HTERT RPE-1 (cell line): ENCODE measurements around the gene CPEB1.

ENCODE experiments used
- in situ Hi-C: fragments of 300-500 bp; cut with MboI; formaldehyde crosslinking; loops from 4 replicates; pipeline ENCODE4 v1.14.3; 2020; ENCODE audit warnings: low sequenced_read_pairs

CPEB1 gene

DNA sequence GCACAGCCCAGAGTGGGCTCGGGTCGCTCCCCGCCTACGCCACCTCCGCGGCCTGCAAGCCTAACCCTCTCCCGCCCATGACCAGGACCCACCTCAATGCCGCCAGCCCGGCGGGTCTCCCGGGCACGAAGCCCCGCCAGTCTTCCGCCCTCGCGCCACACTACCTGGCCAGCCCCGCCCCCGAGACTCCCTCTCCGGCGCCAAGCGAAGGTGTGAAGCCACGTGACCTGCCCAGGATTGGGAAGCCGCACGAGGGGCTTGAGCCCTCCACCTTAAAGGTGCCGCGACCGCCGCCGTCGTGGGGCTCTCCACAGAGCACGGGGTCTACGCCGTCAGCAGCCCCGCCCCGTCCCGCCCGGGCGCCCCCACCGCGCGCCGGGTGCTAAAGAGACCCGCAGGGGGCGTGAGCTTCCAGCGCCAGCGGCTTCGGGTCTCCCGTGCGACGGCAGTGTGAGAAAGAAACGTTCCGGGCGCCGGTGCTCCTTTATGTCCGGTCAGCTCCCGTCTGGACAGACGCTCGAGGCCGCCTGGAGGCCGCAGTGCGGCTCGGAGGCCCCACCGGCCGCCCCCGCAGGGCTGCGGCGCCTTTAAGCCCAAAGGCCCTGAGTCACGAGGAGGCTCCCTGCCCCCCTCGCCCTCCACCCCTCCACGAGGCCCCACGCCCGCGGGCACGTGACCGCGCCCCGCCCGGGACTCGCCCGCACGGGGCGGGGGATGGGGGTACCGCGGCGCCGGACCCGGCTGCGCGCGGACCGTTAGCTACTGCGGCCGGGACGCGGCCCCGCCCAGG, at the start of gene CPEB1:
CPEB1 (minus strand) TSS at position 319 of the 790 bp plus-strand sequence. CDS start 18,904 bp downstream, outside the sequence.
- in situ Hi-C loops: no loop called here

DNA sequence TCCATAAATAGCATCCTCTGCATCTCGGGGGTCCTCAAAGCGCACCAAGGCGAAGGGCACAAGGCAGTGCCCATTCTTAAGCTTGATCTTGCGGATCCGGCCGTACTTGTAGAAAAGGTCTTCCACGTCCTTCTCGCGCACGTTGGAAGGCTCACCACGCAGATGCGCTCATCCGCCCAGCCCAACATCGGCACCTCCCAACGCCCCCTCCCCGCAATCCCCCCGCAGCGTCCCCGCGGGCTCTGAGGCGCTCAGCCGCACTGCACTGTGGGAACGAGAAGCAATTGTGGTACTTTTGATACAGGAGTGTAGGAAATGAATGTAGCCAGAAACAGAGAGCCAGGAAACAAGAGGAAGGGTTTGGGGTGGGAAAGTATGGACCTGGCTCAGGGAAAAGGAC, 45.0 kb upstream of the CPEB1 start:
- in situ Hi-C loops: no loop called here

DNA sequence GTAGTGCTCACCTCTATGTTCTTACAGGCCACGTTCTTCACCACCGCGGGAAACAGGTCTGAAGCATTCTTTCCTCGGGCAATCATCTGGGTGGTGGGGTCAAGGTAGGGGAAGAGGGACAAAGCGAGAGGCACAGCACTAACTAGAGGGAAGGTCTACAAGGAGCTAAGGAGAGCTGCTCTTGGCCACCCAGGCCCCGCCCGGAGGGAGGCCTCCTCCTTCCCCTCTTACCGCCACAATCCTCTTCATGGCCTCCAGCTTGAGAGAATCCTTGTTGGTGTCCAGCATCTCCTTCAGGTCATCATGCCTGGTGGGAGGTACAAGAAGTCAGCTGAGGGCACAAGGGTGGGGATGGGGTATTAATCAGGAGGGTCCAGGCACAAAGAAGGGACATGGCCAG, 42.0 kb upstream of the CPEB1 start:
- in situ Hi-C loops: no loop called here

DNA sequence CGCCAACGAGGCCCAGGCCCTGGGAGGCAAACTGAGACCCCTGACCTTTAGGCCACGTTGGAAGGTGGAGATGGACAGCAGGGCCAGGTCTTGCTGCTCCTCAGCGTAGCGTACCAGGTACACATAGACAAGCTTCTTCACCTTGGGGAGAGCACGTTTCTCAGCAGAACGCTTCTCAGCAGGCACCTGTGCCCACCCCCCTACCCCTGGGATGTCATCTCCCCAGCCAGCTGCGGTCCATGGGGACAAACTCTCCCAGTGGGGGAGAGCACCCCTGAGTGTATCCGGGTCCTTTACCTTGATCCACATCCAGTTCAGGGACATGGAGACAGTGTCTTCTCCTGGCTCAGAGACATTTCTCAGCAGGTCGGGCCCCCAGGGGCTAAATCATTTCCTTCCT, 41.5 kb upstream of the CPEB1 start:
- in situ Hi-C loops: no loop called here

DNA sequence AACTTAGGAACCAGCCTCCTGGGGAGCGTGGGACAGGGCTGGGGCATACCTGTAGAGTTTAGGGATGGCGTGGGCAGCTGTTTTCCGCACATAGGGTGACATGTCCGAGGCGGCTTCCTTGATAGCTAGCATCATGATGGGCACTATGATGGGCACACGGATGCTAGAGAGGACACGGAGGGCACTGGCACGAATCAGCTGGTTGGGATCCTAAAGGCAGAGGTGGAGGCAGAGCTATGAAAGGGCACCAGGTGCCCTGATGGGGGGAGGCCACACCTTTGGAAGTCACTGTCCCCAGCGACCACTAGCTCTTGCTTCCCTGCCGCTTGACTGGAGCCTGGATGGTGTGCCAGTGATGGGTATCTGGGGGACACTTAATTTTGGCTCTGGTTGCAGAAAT, 34.2 kb upstream of the CPEB1 start:
- in situ Hi-C loops: no loop called here

DNA sequence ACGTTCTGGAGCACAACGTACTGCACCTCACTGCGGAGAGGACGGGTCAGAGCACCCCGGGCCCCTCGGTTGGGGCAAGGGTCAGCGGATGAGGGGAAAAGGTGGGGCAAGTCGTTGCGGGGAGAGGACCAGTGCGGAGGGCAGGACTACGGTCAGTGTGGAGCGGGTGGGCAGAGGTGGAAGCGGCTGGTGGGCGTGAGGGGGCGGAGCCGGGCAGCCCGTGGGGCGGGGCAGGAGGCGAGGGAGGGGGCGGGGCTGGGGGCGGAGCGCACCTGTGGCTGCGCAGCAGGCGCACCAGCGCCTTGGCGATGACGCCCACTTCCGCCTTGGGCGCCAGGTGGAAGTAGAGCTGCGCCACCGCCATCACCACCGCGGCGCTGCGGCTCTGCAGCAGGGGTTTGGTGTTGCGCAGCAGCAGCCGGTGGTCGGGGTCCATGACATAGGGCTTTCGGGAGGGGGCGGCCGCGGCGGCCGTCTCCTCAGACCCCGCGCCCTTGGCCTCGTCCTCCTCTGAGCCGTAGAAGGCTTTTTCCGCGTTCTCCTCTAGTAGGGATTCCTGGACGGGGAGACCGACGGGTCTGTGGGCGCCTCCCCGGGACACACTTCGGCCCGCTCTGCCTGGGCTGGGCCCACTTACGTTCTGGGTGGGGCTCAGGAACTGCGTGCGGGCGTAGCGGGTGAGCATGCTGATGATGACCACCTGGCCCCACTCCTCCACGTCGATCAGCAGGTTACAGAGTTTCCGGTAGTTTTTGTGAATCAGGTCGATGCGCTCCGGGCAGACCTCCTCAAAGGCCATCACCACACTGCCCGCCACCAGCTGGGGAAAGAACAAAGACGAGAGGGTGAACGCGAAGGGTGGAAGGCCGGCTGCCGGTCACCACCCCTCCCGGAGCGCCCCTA, 33.3 kb upstream of the CPEB1 start:
- in situ Hi-C loops: no loop called here

DNA sequence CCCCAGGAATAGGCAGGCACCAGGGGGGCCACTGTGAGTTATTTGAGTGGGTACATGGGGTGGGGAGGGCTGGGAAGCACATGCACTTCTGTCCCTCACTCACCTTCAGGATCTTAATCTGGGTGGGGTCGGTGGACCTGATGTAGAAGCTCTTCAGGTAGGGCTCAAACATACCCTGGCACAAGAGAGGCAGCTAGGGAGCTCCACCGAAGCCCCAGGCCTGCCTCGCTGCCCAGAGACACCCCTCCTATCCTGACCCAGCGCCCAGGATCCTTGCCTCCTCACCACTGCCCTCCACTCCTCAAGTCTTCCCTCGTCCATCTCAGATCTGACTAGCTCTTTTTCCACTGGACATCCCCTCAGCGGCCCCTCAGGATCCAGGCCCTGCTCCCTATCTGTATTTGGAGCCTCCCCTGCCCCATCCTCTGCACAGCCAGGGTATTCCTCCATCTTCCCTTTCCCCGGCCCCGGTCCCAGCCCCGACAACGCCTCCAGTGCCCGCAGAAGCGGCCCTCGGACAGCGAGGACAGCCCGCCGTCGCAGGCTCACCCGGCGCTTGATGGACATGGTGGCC, 32.5 kb upstream of the CPEB1 start:
- in situ Hi-C loops: no loop called here

DNA sequence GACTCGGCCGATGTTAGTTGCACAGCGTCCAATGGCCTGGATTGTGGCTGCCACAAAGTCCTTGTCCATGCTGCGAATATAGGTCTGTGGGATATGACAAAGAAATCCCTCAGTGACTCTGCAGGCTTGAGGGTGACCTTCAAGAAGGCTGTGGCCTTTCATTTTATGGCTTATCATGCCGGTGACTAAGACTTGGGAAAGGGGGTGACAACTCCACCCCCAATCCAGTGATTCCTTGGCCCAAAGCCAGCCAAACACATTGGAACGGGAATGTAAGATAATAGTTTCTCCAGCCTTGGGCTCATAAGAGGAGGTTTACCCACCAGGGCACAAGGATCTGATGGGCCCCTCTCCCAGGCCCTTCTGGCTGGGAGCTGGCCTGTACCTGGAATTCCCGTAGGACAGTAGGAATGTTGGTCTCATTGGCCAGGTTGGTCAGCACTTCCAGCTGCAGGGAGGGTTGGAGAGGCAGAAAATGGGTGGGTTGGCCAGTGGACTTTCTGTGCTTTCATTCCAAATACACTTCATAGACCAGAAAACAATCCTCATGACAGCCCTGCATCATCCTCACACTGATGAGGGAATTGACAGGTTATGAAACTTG, 30.7 kb upstream of the CPEB1 start:
- in situ Hi-C loops: no loop called here

DNA sequence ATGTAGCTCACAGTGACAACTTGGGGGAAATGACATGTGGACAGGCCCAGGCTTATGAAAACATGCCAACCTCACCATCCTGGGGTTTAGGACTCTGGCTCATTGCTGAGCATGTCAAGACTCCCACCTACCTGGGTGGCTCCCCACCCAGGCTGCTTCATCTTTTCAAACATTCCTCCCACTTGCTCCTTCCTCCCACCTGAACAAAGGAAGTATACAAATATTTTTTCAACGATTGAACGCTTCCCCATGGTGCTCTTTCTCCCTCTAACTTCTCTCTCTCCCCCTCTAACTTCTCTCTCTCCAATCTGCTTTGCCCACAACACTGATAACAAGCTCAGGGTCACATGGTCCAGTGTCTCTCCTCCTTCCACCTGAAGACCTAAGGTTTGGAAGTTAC, 27.7 kb upstream of the CPEB1 start:
- in situ Hi-C loops: no loop called here

DNA sequence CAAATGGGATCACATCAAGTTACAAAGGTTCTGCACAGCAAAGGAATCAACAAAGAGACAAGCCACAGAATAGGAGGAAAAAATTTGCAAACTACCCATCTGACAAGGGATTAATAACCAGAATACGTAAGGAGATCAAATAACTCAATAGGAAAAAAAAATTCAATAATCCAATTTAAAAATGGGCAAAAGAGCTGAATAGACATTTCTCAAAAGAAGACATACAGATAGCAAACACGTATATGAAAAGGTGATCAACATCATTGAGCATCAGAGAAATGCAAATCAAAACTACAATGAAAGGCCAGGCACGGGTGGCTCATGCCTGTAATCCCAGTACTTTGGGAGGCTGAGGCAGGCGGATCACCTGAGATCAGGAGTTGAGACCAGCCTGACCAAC, 23.5 kb upstream of the CPEB1 start:
- in situ Hi-C loops: no loop called here

DNA sequence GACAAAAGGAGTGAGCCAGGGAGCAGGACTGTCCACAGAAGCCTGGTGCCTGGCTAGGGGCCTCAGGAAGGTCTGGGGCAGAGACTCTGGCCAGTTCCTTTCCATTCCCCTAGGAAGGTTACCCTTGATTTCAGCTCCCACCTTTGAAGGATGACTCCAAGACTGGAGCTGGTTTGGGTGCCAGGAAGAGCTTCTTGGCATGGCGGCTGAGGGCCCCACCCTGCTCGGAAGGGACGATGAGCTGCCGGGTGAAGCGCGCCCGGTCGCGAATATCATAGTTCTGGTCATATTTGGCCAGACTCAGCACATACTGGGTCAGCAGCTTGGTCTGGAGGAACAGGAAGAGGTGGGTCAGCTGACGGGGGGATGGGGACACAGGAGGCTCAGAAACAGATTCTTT, 19.4 kb upstream of the CPEB1 start:
- in situ Hi-C loops: no loop called here

DNA sequence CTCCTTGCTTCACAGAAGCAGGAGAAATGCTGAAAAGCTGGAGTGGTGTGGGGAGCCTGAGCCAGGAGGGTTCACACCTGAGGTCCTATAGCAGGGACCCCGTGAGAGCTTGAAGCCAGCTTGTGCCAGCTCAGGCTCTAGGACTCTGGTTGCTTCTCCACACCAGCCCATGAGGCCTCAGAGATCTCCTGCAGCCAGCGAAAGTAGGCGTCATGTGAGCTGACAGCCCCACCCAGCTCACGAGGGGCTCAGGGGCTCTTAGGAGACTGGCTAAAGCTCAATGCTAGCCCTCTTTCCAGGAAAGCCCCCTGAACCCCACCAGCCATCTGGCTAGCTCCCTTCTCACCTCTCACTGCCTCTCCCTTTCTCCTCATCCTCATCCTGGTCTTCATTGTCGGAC, 16.9 kb upstream of the CPEB1 start:
- in situ Hi-C loops: no loop called here

DNA sequence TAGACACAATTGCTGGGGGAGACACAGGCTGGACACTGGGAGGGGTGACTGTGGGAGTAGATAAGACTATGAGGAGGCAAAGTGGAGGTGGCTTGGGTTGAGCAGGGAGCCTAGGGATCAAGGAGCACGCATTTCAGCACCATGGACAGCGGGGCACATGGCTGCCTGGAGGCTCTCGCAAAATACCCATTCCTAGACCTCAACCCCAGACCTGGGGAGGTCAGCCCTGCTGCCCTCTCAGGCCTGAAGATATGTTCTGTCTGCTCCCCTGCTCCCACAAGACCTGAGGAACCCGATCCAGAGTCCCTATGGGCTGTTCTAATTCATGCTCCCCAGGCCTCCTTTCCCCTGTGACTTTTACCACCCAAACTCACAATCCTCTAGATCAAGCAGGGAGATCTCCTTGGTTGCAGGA, 16.0 kb upstream of the CPEB1 start:
- in situ Hi-C loops: no loop called here

DNA sequence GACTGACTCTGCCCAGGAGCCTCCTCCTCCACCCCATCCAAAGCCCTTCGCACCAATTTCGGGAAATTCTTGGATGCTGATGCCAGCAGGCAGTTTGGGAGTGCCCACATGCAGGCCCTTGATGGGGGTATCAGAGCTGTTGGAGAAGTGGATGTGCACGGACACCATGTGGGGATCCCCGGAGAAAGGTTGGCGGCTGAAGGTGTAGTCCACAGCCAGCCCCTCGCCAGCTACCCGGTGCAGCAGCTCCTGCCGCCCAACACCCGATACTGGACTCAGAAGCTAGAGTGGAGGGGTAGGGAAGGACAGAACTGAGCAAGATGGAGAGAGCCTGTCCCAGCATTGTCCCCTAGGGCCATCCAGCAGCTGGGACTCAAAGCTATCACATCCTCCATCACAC, 15.5 kb upstream of the CPEB1 start:
- in situ Hi-C loops: no loop called here

DNA sequence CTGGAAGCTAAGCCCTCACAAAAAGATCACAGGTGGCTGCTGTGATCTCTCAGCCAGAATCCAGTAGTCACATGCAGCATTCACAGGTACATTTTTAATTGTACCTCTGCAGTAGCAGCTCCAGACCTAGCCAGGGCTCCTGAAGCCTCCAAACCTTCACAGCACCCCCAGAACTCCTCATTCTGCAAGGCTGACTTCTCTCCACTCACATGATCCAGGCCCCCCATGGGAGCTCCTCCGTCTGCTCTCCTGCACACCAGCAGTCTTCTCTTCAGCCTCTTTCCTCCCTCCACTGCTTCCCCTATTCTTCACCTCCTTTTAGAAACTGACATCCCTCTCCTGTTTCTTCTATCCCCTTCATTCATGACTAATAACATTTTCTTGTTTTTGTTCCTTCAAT, 13.2 kb upstream of the CPEB1 start:
- in situ Hi-C loops: no loop called here

DNA sequence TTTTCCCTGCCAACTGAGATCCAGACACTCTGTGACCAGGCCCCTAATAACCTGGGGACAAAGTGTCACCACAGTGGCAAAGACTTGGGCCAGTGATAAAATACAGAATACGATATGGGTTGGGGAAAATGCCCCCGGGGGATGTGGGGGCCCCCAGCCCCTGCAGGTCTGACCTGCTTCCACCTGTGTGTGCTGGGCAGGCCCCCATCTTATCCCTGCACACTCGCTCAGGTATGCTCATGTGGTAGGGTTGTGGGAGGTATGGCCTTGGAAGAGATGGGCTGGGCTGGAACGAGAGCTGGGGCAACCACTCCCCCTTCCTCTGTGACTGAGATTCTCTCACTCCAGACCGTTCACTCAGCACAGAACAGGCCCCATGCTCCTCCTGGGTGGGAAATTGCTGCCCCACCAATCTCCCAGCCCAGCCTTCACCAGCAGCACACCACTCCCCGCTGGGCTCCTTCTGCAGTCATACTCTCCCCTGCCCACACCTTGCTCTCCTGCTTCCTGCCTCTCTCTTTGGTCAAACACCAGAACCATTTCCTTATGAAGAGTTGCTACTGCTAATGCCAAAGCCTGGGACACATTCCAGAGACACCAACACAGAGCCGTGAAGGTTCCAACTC, 9.6 kb upstream of the CPEB1 start:
- in situ Hi-C loops: no loop called here

DNA sequence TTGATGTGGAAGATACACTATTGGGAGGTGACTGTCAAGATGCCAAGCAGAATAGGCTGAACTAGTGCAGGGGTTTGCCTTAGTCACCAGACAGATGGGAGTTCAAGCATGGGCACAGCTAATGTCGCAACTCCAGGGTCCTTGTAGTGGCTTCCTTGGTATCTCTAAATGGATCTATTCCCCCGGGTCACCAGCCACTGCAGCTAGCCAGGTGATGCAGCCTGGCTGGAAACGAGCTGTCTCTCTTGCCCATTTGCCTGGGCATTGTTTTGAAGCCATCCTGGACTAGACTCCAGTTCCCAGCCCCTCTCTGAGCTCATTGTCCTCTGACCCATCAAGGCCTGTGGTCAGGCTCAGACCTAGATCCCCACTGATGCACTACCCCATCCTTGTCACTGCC, 8.4 kb upstream of the CPEB1 start:
- in situ Hi-C loops: no loop called here

DNA sequence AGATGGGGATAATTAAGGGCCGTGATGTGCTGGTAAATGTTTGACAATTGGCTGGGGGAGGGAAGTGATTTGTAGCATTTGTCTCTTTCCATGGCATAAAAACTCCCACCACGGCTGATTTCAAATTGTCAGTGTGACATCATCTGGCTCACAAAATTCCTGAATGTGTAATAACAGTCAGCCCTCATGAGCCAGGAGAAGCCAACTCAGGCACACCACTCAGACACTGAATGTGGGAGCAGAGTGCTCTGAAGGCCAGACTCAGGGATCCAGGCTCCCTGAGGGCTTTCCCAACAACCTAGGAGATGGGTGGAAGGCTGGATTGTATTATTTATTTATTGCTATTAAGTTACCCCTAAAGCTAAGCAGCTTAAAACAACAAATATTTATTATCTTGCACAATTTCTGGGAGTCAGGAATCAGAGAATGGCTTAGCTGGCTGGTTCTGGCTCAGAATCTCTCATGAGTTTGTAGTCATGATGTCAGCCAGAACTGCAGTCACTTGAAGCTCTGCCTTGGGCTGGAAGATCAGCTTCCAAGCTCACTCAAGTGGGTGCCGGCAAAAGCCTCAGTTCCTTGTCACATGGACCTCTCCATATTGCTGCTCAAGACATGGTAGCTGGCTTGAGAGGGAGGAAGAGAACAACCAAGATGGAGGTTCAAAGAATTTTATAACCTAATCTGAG, 6.5 kb upstream of the CPEB1 start:
- in situ Hi-C loops: no loop called here

DNA sequence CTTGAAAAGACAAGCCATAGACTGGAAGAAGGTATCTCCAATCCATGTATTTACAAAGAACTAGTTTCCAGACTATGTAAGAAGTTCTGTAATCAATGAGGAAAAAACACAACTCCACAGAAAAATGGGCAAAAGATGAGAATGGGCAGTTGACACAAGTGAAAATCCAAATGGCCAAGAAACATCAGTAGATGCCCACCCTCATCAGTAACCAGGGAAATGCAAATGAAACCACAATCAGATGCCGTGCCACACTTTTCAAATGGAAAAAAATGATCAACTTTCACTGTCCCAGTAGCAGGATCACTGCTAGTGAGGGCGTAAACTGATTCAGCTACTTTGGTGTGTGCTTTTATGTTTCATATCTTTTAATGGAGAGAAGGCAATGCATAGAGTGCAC, 4.5 kb upstream of the CPEB1 start:
- in situ Hi-C loops: no loop called here

DNA sequence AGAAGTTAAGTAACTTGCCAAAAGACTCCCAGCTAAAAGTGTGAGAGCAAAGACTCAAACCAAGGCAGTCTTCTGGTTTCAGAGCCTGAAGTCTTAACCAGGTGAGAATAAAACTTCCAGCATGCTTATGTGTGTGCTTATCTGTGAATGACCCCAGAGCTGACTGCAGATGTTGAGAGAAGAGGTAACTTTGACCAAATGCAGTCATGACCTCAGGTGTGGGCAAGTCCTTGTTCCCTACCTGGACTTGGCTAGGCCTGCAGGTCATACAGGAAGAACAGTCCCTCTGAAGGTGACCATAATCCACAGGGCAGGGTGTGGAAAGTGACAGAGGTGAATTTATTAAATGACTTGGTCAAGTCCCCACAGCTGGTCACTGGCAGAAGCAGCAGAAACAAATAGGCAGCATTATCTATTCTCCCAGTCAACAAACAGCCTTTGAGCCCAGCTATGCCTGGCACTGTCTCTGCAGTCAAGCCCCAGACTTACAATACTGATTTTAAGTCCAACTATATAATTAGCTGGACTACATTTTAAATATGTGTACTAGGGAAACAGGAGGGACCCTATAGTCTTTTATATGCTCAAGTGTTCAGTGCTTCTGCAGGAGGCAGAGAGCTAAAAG, 3.0 kb upstream of the CPEB1 start:
- in situ Hi-C loops: no loop called here
